Retinal pigment epithelial cell (primary cell): ENCODE results near the gene HPF1.
A peak's percentile ranks its signal among the peaks of the same experiment; 100 is the strongest.

Experiments used
- DNase-seq: peaks from one replicate; pipeline ENCODE4 v3.0.0-alpha.2; 2010; ENCODE audit warnings: low read depth
- H3K4me3 ChIP-seq: 2 replicates; pipeline ENCODE4 v1.5.1; 2011; ENCODE audit warnings: mild to moderate bottlenecking, low read length, control low read depth, moderate library complexity
- CTCF ChIP-seq: conservative IDR thresholded peaks from 2 replicates; pipeline ENCODE4 v1.5.1; 2011; ENCODE audit warnings: low read depth, low read length, control low read depth, inconsistent platforms

HPF1 gene

GRCh38 chr4:169730564-169730963 is 27.2 kb downstream of the HPF1 start:
- H3K4me3 ChIP-seq = no peak overlapping the region
- DNase-seq = no peak
- no peak for TF ChIP-seq CTCF

- no peak for TF ChIP-seq CTCF
- no peak for DNase-seq
- no peak overlapping the region for H3K4me3 ChIP-seq
These were observed 30.1 kb downstream of the HPF1 start for GRCh38 chr4:169727616-169728015.

- TF ChIP-seq CTCF = no peak
- no peak for DNase-seq
These were observed 33.5 kb downstream of the HPF1 start for GRCh38 chr4:169724260-169724659.

GRCh38 chr4:169723207-169723965 is 34.4 kb downstream of the HPF1 start:
- no peak overlapping the region for H3K4me3 ChIP-seq
- peak; percentile 37 for TF ChIP-seq CTCF
- DNase-seq = no peak

More at GRCh38 chr4:169724260-169724659, 33.5 kb downstream of the HPF1 start:
- H3K4me3 ChIP-seq = no peak overlapping the region

- DNase-seq = no peak
- no peak overlapping the region for H3K4me3 ChIP-seq
- no peak for TF ChIP-seq CTCF
These were observed 37.2 kb downstream of the HPF1 start for GRCh38 chr4:169720529-169720928.

- no peak overlapping the region for H3K4me3 ChIP-seq
- TF ChIP-seq CTCF = no peak
- no peak for DNase-seq
These were observed 41.1 kb downstream of the HPF1 start for GRCh38 chr4:169716677-169717076.

GRCh38 chr4:169715826-169716225 is 41.9 kb downstream of the HPF1 start:
- DNase-seq = no peak
- no peak for TF ChIP-seq CTCF
- H3K4me3 ChIP-seq = no peak overlapping the region
